T47D (cell line): ENCODE measurements around the gene IL25.

Experiments used
- DNase-seq, 2 experiments: peaks; one replicate each; pipeline versions ENCODE4 v3.0.0 to v3.0.0-alpha.2; 2011 to 2012; ENCODE audit warnings: low read depth in 1 of 2, low spot score in 1 of 2
- JUND ChIP-seq: IDR thresholded peaks from 2 replicates; pipeline ENCODE4 v1.6.1; 2012; ENCODE audit warnings: low read depth
- in situ Hi-C: cut with HindIII; loops from 2 replicates; pipeline ENCODE4 v1.10.0; 2016; ENCODE audit warnings: low sequenced_read_pairs, low pct_unique_long_range_greater_than_20kb

Gene IL25

DNA sequence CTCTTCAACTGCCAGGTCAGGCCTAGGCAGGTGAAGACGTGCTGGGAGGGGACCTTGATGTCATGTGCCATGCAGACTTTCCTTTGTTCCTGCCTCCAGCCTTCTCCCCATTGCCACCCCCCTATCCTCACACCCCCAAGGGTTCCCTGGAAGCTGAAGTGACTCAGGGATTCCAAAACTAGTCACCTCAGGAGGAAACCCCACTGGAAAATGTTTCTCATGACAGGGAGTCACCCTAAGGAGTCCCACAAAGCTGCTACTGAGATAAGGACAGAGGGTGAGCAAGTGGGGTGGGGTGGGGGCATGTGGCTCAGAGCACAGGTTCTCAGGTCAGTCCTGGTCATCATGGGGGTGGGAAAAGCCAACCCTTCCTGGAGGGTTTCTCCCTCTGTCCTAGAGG is 2.4 kb upstream of the IL25 start:
- in situ Hi-C loops, result no loop called here
- TF ChIP-seq JUND, result no peak
- DNase-seq, result no peak

DNA sequence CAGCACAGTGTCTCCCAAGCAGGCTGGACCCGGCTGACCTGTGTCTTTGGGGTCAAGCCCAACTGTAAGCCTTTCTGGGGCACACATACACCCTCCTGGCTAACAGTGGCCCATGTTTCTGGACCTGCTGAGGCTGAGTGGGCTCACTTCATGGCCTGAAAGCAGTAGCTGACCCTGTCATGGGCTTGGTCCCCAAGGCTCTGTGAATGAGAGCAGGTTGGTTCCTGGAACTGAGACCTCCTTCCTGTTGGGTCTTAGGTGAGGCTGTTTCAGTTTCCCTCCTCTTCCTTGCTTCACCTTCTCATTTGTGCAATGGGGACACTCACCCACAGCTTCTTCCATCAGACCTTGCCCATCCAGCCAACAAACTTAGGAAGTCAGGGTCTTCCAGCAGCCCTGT is 744 bp upstream of the IL25 start:
- in situ Hi-C loops, result no loop called here
- no peak for TF ChIP-seq JUND

DNA sequence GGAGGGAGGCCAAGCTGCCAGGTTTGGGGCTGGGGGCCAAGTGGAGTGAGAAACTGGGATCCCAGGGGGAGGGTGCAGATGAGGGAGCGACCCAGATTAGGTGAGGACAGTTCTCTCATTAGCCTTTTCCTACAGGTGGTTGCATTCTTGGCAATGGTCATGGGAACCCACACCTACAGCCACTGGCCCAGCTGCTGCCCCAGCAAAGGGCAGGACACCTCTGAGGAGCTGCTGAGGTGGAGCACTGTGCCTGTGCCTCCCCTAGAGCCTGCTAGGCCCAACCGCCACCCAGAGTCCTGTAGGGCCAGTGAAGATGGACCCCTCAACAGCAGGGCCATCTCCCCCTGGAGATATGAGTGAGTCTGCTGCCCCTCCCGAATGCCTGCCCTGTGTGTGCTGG is 432 bp downstream of the IL25 start:
- in situ Hi-C loops, result no loop called here
- DNase-seq, result no peak
- TF ChIP-seq JUND, result no peak

More for the DNA sequence above, 744 bp upstream of the IL25 start:
- no peak for DNase-seq

DNA sequence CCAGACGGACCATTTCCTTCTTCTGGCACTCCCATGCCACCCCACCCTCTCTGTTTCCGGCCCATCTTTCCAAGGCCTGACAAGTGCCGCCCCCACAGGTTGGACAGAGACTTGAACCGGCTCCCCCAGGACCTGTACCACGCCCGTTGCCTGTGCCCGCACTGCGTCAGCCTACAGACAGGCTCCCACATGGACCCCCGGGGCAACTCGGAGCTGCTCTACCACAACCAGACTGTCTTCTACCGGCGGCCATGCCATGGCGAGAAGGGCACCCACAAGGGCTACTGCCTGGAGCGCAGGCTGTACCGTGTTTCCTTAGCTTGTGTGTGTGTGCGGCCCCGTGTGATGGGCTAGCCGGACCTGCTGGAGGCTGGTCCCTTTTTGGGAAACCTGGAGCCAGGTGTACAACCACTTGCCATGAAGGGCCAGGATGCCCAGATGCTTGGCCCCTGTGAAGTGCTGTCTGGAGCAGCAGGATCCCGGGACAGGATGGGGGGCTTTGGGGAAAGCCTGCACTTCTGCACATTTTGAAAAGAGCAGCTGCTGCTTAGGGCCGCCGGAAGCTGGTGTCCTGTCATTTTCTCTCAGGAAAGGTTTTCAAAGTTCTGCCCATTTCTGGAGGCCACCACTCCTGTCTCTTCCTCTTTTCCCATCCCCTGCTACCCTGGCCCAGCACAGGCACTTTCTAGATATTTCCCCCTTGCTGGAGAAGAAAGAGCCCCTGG is 3.1 kb downstream of the IL25 start:
- no peak for TF ChIP-seq JUND
- in situ Hi-C loops, result no loop called here

DNA sequence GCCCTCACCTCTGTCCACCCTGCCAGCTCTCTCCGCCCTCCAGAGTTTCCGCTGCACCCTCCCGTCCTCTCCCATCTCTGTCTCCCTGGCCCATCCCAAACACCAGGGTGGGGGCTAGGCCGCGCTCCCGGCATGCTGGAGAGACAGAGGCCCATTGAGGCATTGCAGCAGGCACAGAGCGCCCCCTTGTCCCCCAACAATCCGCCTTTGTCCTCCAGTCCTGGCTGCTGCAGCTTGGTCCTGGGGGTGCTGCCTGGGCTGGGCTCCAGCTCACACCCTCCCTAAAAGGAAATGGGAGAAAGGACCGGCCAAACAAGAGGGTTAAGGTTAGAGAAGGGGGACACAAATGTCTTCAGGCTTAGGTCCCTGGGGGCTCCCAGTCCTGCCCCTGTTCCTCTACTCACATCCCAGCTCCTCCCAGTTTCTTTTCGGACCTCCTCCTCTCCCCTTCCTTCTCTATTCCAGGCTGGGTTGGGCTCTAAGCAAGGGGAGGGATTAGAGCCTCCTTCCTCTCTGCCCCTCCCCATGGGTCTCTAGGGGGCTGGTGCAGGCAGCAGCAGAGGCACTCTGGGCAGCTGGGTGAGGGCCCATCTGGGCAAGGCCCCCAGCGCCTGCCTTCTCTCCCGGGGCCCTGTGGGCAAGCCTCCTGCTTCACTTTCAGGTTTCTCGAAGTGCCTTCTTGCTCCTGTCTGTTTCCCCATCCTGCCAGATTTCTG is 4.0 kb downstream of the IL25 start, which contains the start of gene CMTM5:
Gene CMTM5, plus strand, starts transcription at position 565 of the 716 bp plus-strand sequence. CDS start 206 bp downstream, outside the sequence.
- TF ChIP-seq JUND, result no peak
- in situ Hi-C loops, result no loop called here
- DNase-seq, result no peak

More for the DNA sequence above, 3.1 kb downstream of the IL25 start:
- DNase-seq, result no peak

DNA sequence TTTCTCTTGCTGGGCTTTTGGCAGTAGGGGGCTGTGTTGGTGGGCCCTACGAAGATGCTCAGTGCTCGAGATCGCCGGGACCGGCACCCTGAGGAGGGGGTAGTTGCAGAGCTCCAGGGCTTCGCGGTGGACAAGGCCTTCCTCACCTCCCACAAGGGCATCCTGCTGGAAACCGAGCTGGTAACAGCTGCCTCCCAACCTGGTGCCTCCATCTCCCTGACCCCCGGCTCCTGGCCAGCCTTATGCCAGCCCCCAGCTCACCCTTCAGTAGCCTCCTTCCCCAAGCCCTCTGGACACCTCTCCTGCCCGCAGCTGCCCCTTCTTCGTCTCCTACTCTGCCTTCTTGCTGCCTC is 4.6 kb downstream of the IL25 start:
- DNase-seq, result no peak
- in situ Hi-C loops, result no loop called here
- no peak for TF ChIP-seq JUND

DNA sequence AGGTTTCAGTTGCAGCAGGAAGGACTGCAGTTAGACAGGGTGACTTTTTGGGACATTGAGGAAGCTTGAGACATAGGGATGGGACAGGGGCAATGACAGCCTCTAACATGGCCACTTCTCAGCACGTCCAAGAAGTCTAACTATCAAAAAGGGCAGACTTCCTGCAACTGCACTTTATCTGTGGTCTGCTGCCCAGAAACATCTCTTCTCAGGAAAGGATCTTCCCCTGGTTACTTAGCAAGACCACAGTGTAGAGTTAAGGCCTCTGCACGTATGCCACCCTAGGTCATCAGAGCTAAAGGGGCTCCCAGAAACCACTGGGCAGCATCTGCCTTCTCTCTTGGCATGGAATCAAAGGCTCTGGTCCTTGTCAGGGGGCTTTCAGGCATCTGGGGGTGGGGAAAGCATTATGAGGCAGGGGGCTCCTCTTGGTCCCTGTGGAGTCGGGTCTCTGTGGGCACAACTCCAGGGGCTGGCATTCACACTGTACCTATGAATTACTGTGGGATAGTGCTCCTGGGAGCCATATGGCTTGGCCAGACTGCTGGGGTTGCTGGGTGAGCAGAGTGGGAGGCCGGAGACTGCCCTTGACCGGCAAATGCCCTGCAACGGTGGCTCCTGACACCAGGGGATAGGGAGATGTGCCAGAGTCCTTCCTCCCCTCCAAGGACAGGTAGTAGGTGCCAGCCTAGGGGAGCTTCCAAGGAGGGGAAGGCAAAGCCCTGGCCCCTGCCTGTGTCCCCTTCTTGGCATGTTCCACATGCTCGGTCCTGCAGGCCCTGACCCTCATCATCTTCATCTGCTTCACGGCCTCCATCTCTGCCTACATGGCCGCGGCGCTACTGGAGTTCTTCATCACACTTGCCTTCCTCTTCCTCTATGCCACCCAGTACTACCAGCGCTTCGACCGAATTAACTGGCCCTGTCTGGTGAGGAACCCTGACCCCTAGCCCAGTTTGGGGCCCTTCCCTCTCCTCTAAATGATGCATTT is 5.3 kb downstream of the IL25 start:
- TF ChIP-seq JUND, result no peak
- DNase-seq, result no peak
- in situ Hi-C loops, result no loop called here

DNA sequence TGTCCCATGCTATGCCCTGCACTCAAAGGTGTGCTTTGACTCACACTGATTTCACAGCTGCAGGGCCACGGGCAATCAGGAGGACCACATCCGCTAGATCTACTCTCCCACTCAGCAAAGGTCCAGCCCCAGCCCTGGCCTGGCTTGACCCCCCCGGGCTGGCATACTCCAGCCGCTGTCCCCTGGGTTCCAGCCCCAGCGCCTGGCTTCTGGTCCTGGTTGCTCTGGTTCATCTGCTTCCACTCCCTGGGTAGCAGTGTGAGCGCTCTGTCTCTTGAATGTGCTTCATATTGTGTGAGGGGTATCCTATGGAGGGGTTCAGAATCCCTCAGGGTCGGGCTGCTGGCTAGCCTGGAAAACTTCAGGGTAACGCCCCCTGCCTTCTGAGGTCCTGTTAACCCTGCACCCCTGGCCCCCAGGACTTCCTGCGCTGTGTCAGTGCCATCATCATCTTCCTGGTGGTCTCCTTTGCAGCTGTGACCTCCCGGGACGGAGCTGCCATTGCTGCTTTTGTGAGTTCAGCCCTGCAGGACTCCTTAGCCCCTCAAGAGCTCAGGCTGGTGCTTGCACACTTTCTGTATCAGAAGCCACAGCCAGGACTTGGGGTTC is 6.1 kb downstream of the IL25 start:
- DNase-seq, result no peak
- in situ Hi-C loops, result no loop called here
- no peak for TF ChIP-seq JUND

DNA sequence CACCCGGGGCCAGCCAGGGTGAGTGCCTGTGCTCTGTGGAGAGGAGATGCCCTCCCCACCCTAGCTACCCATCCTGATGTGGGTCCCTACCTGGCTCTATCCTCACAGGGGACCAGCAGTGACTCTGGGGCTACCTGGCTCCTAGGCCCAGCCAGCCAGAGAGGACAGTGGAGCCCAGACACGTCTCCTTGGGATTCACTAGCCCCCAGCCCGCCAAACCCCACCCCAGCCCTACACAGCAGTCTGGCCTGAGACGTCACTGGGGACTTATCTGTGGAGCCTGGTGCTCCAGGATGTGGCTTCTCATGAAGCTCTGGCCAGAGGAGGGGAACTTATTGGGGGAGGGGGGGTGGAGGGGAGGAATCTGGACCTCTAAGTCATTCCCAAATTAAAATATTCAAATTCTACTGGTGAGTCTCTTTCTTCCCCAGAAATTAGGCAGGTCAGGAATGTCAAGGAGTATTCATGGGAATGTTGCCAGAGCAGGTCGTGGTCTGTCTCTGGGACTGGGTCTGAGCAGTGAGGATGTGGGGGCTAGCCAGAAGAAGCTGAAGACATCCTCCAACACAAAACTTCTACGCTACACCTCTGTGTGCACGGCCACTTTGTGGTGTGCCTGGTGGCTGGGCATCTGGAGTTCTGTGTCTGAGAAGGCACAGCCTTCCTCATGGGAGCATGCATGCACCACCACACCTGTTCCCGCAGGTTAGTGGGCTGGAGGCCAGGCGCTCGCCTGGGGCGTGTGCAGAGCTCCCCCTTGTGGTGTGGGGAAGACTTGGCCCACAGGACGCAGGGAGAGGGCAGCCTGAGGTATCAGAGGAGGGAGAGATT is 7.0 kb downstream of the IL25 start:
- DNase-seq, result peak; percentile 70 to 77
- TF ChIP-seq JUND, result no peak
- in situ Hi-C loops, result no loop called here

DNA sequence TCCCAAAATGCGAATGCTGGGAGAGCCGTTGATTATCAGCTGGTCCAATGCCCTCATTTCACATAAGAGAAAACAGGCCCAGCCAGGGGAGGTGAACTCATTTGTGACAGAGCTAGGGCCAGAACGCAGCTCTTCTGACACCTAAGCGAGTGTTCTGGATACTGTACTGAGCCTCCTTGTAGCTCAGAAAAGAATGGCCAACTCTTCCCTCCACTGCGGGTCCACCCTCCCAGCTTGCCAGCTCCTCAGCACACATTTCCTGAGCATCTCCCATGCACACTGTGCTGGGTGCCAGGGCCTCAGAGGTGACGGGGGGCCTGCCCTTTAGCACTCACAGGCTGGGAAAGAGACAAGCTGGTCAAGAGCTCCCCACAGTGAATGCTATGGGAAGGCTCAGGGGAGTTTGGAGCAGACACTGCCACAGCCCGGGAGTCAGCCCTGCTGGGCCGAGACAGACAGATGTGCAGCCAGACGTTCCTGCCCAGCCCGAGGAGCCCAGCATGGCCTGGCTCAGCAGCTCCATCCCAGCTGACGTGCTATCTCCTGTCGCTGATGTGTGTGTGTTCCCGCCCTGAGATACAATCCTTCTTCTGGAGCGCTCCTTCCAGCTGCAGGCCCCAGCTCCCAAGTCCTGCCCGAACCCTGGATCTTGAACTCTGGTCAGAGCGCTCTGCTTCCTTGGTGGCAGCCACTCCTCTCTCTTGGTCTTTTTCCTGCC is 7.7 kb downstream of the IL25 start:
- no peak for TF ChIP-seq JUND
- in situ Hi-C loops, result no loop called here
- no peak for DNase-seq

DNA sequence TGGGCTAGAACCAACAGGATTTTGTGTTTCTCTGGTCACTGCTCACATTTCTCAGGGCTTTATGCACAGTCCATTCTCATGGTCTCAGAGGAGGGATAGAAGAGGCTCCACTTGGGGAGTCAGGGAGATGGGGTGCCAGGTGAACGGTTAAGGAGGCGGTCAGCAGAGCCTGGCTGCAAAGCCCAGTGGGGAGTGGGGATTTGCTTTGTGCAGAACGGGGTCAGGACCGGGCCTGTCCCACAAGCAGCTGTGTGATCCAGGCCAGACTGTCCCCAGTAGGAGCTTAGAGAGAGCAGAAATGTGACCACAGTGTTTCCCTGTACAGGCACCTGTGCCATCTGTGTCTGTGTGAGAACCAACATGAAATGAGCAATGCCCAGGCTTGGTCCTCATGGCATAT is 8.4 kb downstream of the IL25 start:
- no peak for DNase-seq
- in situ Hi-C loops, result no loop called here
- no peak for TF ChIP-seq JUND
